Measurements from ENCODE around the gene DNAI7.

Gene DNAI7

DNA sequence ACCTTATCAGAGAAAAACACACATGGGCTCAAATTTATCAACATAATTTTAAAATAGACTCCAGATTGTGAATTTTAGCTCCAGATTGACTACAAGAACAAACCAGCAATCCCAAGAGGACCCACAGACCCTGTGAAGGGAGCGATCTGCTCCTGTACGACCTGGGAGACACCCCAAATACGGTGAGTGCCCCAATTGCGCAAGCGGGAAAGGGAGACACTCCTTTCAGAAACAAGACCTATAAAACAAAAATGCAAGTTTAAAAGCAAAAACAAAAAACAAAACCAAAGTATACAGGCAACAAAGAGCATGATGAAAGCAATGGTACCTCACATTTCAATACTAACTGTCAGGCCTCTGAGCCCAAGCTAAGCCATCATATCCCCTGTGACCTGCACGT lies 32.1 kb downstream of the DNAI7 start:
- DNase-seq = no peak

DNA sequence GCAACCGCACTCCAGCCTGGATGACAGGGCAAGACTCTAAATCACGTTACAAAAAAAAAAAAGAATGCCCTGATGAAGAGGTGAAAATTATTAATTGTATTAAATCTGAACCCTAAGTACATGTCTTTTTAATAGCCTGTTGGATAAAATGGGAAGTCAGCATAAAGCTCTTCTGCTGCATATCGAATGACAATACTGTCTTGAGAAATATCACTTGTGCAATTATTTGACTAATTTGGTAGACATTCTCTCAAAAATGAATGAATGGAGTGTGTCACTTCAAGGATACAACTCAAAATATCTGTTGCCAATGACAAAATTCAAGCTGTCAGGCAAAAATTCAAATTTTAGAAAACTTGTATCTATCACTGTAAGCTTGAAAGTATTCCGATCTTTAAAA lies 38.9 kb downstream of the DNAI7 start:
- DNase-seq = no peak

DNA sequence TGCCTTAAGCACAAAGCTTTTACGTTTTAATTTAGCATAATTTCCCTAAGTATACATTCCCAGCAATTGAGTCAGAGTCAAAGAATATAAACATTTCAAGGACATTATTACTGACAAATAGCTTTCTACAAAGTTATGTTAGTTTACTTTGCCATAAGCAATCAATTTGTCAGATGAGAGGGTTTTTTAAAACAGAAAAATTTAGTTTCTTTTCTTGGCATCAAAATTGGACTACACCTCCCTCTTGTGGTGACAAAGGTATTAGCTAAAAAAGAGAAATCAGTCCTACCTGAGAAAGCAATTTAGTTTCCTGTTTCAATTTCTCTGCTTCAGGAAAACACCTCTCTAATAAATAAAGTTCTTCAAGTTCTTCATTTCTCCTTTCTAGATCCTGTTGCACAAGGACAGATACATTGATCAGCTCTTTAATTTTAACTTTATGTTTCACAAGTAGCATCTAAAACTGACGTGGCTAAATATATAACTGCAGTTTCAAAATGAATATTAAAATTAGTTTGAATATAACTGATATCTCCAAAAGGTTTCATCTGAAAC lies 39.9 kb downstream of the DNAI7 start:
- peak; percentile 65 for DNase-seq

- DNase-seq = no peak
These were observed 42.9 kb downstream of the DNAI7 start for GRCh38 chr12:25152055-25152454.

DNA sequence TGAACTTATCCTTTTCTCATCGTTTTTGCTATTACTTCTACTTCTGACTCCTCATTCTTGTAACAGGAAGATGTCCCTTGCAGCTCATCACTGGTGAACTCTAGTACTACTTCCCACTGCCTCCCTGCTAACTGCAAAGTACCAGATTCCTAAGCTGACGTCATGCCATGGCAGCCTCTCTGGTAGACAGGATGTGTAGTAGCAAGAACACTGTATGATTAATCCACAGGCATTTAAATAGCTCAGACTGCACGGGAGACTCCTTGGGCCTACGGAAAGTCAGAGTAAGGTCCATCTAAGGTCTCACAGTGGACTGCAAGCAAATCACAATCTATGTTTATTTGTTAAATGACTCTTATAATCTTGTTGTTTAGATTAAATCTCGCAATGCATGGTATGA lies 43.5 kb downstream of the DNAI7 start:
- DNase-seq = no peak

DNA sequence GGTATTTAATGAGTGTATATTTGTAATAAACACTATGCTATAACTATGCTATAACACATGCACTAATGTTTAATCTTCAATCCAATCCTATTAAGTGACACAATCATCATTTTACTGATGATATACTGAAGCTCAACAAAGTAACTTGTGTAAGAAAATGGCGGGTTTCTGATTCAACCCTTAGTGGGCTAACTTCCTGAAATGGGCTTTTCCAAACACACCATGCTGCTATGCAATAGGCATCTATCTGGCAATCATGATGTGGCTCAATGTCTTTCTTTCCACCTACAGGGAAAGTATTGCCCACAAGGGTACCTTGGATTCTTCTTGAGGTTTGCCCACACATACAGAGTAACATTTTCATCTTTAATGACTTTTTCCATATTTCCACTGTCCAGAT lies 48.3 kb downstream of the DNAI7 start:
- no peak for DNase-seq

DNA sequence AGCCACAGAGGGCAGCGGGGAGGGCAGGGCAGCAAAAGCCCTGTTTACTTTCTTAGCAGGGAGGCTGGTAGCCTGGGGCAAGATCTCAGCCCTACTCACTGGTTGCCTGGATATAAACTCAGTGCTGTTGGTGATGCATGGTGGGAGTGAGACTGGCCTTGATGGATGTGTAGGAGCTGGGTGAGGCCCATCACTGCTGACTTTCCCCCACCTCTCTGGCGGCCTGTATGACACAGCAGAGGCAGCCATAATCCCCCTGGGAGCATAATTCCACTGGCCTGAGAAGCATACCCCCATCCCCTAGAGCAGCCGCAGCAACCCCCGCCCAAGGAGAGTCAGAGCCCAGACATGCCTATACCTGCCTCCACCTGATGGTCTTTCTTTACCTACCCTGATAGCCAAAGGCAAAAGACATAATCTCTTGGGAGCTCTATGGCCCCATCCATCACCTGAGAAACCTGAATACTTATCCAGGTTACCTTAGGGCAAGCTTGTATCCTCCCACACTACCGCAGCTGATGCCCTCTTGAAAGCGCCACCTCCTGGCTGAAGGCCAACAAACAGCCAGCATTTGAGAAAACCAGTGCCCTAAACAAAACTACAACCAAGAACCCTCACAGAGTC lies 59.3 kb downstream of the DNAI7 start:
- DNase-seq = peak; percentile 30

- DNase-seq = no peak
These were observed 63.7 kb downstream of the DNAI7 start for GRCh38 chr12:25131270-25131669.

GRCh38 chr12:25130741-25131188 lies 64.2 kb downstream of the DNAI7 start:
- peak; percentile 82 for DNase-seq

GRCh38 chr12:25126746-25127145 lies 68.2 kb downstream of the DNAI7 start:
- peak; percentile 49 for DNase-seq

DNA sequence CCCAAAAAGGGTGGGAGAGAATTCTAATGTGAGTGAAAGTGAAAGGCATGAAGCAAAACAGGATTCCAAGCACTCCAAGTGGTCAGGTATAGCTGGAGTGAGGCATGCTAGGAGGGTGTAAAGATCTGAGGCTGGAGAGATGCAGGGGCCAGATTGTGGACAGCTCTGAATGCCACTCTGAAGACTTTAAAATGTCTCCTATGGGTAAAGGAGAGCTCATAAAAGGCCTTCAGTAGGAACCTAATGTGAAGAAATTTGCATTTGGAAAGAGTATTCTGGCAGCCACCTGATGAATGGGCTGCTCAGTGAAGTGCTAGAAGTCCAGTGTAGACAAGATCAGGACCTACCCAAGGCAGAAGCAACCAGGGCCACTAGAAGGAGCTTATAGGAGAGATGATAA lies 68.9 kb downstream of the DNAI7 start:
- DNase-seq = no peak

GRCh38 chr12:25124493-25124892 lies 70.5 kb downstream of the DNAI7 start:
- no peak for DNase-seq

- no peak for DNase-seq
These were observed 71.8 kb downstream of the DNAI7 start for GRCh38 chr12:25123126-25123525.

DNA sequence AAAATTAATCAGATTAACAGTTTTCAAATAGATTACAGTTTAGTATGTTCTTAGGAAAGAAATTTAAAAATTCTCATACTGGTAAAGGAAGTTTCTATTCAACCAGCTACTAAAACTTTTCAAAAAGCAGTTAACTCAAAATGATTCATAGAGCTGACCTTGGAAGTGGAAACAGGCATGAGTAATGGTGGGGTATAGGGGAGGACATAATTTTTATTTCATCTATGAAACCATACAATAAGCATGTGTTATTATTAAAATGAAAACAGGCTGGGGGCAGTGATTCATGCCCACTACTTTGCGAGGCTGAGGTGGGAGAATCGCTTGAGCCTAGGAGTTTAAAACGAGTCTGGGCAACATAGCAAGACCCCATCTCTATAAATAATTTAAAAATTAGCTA lies 73.0 kb downstream of the DNAI7 start:
- no peak for DNase-seq

DNA sequence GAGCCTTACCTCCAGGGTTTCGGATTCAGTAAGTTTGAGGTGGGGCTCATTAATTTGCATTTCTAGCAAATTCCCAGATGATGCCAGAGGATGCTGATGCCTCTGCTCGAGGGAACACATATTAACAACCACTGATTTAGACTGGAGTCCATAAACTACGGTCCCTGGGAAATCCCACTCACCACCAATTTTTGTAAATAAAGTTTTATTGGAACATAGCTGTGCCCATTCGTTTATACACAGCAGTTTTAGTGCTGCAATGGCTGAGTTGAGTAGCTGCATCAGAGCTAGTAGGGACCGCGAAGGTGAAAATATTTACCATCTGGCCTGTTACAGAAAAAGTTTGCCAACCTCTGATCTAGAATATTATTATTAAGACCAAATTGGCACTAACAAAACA lies 73.8 kb downstream of the DNAI7 start:
- no peak for DNase-seq

GRCh38 chr12:25119020-25119419 lies 75.9 kb downstream of the DNAI7 start:
- DNase-seq = peak; percentile 13

GRCh38 chr12:25115677-25116076 lies 79.3 kb downstream of the DNAI7 start:
- no peak for DNase-seq

DNA sequence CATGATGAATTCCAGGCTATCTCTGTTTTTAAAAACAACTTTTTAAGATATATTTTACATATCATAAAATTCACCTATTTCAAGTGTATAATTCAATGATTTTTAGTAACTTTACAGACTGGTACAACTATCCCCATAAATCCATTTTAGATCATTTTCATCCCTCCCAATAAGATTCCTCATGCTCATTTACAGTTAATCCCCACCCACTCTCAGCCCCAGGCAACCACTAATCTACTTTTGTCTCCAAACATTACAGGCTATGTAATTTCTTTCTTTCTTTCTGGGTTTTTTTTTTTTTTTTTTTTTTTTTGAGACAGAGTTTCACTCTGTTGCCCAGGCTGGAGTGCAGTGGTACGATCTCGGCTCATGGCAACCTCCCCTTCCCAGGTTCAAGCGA lies 81.3 kb downstream of the DNAI7 start:
- DNase-seq = no peak

DNA sequence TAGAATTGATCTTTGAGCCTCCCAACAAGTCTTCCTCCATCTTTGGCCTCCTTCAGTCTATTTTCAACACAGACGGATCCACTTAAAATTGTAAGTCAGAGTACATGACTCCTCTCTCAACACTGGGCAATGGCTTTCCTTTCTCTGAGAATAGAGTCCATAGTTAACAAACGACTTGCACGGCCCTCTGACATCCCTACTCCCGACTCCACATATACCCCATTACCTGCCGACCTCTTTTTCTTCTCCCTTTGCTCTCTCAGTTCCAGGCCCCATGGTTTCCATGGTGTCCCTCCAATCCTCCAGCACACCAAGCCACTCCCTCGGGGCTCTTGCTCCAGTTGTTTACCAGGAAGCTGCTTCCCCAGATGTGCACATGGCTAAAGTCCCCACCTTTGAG lies 84.7 kb downstream of the DNAI7 start:
- no peak for DNase-seq

GRCh38 chr12:25107920-25108319 lies 87.0 kb downstream of the DNAI7 start:
- peak; percentile 15 for DNase-seq

DNA sequence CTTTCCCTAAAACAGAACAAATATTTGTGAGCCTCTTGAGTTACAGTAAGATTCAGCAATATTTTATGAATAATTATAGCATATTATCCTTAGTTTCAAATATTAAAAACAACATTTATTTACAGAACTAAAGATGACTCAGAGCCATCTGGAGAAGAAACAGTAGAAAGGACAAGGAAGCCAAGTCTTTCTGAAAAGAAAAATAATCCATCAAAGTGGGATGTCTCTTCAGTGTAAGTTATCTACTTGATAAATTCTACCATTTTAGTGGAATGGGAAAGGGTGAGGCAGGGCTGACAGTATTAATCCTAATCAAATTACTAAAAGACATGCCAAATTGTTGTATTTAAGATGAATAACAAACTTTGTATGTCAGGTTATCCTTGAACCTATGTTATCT lies 88.1 kb downstream of the DNAI7 start:
- no peak for DNase-seq

GRCh38 chr12:25102402-25102801 lies 92.6 kb downstream of the DNAI7 start:
- DNase-seq = no peak

DNA sequence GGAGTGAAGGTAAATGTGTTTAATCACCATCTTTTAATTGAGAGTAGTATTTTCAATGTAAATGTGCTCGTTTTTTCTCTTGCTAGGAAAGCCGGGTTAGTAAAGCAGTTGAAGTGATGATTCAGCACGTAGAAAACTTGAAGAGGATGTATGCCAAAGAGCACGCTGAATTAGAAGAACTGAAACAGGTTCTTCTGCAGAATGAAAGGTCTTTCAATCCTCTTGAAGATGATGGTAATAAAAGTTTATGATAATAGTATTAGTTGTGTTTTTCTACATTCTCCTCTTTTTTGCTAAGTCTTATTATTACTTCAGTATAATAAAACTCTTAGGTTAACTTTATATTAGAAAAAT lies 93.9 kb downstream of the DNAI7 start:
- no peak for DNase-seq

- DNase-seq = no peak
These were observed 94.5 kb downstream of the DNAI7 start for GRCh38 chr12:25100194-25101091.

All from hematopoietic multipotent progenitor cell treated with erythropoietin and hydrocortisone succinate and interleukin-3 and kit ligand, for 4 days (in vitro differentiated cells).